Sigmoid colon (tissue), 4 donors: ENCODE measurements around the gene MLPH.

Source experiments
- CTCF ChIP-seq, 4 experiments: fragments of 450-650 bp in 3 of 4; fragments of 200-600 bp in 1 of 4; IDR thresholded peaks; one replicate each; pipeline ENCODE4 v1.5.1; 2016 to 2019; ENCODE audit warnings: antibody characterized with exemption in 4 of 4, mild to moderate bottlenecking in 3 of 4, moderate library complexity in 2 of 4
- EP300 ChIP-seq, 4 donors: sonication (generic); formaldehyde crosslinking; IDR thresholded peaks; one replicate each; pipeline ENCODE4 v1.6.1; 2017; ENCODE audit warnings: antibody characterized with exemption in 4 of 4

GRCh38 chr2:237509905-237510304 is 22.9 kb downstream of the MLPH start:
- TF ChIP-seq EP300 (IDR thresholded peaks at IDR 0.05) (no peak), CTCF (IDR thresholded peaks at IDR 0.05) (no peak)
